Nasal cavity respiratory epithelium epithelial cell of viscerocranial mucosa (primary cell): ENCODE data around the gene ATP5MK. TPM values are rescaled to one million over a fixed set of nuclear protein-coding genes. Genes with fewer than 3 reads are reported as not detected.

Source experiments
- total RNA-seq: library from RNA; depleted of rRNA; stranded (reverse); fragments of >200 nt; gene quantifications from 2 replicates; pipeline ENCODE4 v1.2.3, GENCODE V29; 2014

ATP5MK gene
- total RNA-seq = 96.7 and 130 TPM in 2 replicates

DNA sequence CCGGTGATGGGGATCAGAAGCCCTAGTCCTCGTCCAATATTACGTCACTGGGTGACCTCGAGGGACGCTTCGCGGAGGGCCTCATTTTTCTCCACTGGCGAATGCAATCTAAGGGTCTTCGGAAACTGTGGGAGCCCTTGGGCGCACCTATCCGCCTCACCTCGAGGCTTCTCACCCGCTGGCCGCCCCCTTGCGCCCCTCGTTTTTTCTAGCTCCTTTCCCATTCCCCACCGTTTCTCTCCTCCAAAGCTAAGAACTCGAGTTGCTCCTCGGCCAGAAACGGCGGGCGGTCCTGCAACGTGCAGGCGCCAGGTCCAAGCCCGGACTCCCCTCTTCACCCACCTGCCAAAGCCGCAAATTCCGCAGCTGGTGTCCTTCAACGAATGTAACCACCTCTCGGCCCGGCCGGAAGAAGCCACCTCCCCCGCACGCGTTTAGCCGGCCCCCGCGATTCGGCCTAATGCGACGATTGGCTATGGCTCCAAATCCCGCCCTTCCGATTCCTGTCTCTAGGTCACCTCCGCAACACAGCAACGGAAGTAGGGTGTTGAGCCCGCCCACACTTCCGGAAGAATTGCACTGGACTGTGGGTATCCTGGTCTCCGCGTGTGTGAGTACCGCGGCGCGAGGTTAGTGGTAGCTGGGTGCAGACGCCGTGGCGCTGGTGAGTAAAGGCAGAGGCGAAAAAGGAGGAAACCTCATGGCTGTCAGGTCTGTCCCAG, at the start of gene ATP5MK, which contains the start of gene PDCD11:
TSS of gene ATP5MK (minus strand) at position 409 of the 722 bp plus-strand sequence. CDS start 4,018 bp downstream, outside the sequence.
TSS of gene PDCD11 (plus strand) at position 560 of the 722 bp plus-strand sequence. CDS start 1,801 bp downstream, outside the sequence.

DNA sequence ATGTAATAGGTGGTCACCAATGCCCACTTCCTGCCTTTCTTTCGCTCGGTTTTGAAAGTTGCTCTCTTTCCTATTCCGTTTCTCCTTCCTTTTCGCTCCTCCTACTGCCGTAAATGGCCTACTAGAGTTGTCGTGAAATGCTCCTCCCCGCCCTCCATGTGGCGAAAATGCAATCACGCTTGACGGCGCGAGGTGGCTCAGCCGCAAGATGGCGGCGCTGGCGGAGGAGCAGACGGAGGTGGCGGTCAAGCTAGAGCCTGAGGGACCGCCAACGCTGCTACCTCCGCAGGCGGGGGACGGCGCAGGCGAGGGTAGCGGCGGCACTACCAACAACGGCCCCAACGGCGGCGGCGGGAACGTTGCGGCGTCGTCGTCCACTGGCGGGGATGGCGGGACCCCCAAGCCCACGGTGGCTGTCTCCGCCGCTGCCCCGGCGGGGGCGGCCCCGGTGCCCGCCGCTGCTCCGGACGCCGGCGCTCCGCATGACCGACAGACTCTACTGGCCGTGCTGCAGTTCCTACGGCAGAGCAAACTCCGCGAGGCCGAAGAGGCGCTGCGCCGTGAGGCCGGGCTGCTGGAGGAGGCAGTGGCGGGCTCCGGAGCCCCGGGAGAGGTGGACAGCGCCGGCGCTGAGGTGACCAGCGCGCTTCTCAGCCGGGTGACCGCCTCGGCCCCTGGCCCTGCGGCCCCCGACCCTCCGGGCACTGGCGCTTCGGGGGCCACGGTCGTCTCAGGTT, 28.3 kb downstream of the ATP5MK start, which contains the start of gene TAF5:
TSS of gene TAF5 (plus strand) at position 195 of the 737 bp plus-strand sequence. CDS start at position 209, 14 bp downstream.

GRCh38 chr10:103350517-103351260, 45.6 kb downstream of the ATP5MK start, which contains the start of gene PCGF6:
PCGF6 (minus strand) TSS chr10:103351140; CDS start chr10:103351066, 74 bp downstream.

Other genes starting within 250 kb of the ATP5MK start
- gene NT5C2, start 203.2 kb downstream of the ATP5MK start, total RNA-seq = 159 and 173 TPM in 2 replicates
- gene RPEL1, start 150.6 kb downstream of the ATP5MK start, total RNA-seq = under 0.01 and 0.14 TPM in 2 replicates
- gene INA, start 119.3 kb downstream of the ATP5MK start, total RNA-seq = 0.07 and 0.34 TPM in 2 replicates
- 13.5 and 16.4 TPM in 2 replicates for gene PCGF6, start 45.3 kb downstream of the ATP5MK start, total RNA-seq
- gene TAF5, start 28.5 kb downstream of the ATP5MK start, total RNA-seq = 5.0 and 6.2 TPM in 2 replicates
- 68.7 and 86.9 TPM in 2 replicates for gene PDCD11, start 151 bp upstream of the ATP5MK start, total RNA-seq
- under 0.01 and 1.3 TPM in 2 replicates for gene CALHM2, start 55.9 kb upstream of the ATP5MK start, total RNA-seq
- gene CALHM1, start 62.4 kb upstream of the ATP5MK start, total RNA-seq = not detected in 2 replicates
- not detected in 2 replicates for gene CALHM3, start 82.8 kb upstream of the ATP5MK start, total RNA-seq
- 1.6 and 2.7 TPM in 2 replicates for gene NEURL1, start 97.2 kb upstream of the ATP5MK start, total RNA-seq